CD14-positive monocyte (primary cell): Measurements from ENCODE around the gene FKBP10. TPM values are rescaled to one million over a fixed set of nuclear protein-coding genes. Genes with fewer than 3 reads are reported as not detected.

ENCODE experiments used
- DNase-seq, 3 donors: peaks; one replicate each; pipeline ENCODE4 v3.0.0-alpha.2; 2011 to 2022
- H2AFZ ChIP-seq: 2 replicates; pipeline ENCODE4 v1.6.0; 2012; ENCODE audit warnings: mild to moderate bottlenecking, low read depth, low read length, inconsistent platforms; ENCODE audit not compliant: insufficient read depth, poor library complexity, severe bottlenecking
- H3K27ac ChIP-seq, 2 donors: 1 replicate in 1 of 2; 2 replicates in 1 of 2; pipeline ENCODE4 v1.5.1; 2012 to 2013; ENCODE audit warnings: low read length in 2 of 2, control low read depth in 1 of 2, inconsistent platforms in 1 of 2, low read depth in 1 of 2, mild to moderate bottlenecking in 1 of 2
- H3K27me3 ChIP-seq, 2 donors: one replicate each; pipeline versions ENCODE4 v1.6.0 to v1.6.1; 2011 to 2013; ENCODE audit warnings: low read length in 2 of 2; ENCODE audit not compliant: control insufficient read depth in 2 of 2, insufficient read depth in 2 of 2
- H3K36me3 ChIP-seq, 2 donors: replicated peaks in 1 of 2; 1 replicate in 1 of 2; 2 replicates in 1 of 2; pipeline versions ENCODE4 v1.5.1 to v1.6.1; 2012 to 2013; ENCODE audit warnings: low read length in 2 of 2, control low read depth in 1 of 2, inconsistent platforms in 1 of 2, mild to moderate bottlenecking in 1 of 2; ENCODE audit not compliant: insufficient read depth in 2 of 2, control insufficient read depth in 1 of 2
- H3K4me1 ChIP-seq, 2 donors: 1 replicate in 1 of 2; 2 replicates in 1 of 2; pipeline versions ENCODE4 v1.5.1 to v1.6.1; 2012 to 2013; ENCODE audit warnings: low read length in 2 of 2, control low read depth in 1 of 2, inconsistent platforms in 1 of 2, mild to moderate bottlenecking in 1 of 2, moderate library complexity in 1 of 2; ENCODE audit not compliant: insufficient read depth in 2 of 2, control insufficient read depth in 1 of 2
- H3K4me2 ChIP-seq: replicated peaks from 2 replicates; pipeline ENCODE3; 2012; ENCODE audit warnings: low read length, moderate library complexity, mild to moderate bottlenecking; ENCODE audit not compliant: poor library complexity, severe bottlenecking; ENCODE audit errors: extremely low read depth
- H3K4me3 ChIP-seq, 3 experiments: fragments of 200-600 bp in 1 of 3; sonication (generic) in 1 of 3; replicated peaks in 1 of 3; 1 replicate in 2 of 3; 2 replicates in 1 of 3; pipeline ENCODE4 v1.5.1; 2011 to 2013; ENCODE audit warnings: low read length in 3 of 3, mild to moderate bottlenecking in 3 of 3, control low read depth in 2 of 3, low read depth in 2 of 3, inconsistent platforms in 1 of 3, moderate library complexity in 1 of 3
- H3K79me2 ChIP-seq: 2 replicates; pipeline ENCODE4 v1.6.0; 2012; ENCODE audit warnings: mild to moderate bottlenecking, control low read depth, inconsistent platforms, low read length, moderate library complexity; ENCODE audit not compliant: insufficient read depth
- H3K9ac ChIP-seq: 2 replicates; pipeline ENCODE4 v1.6.0; 2017; ENCODE audit warnings: low read length, mild to moderate bottlenecking; ENCODE audit not compliant: insufficient read depth, poor library complexity, severe bottlenecking
- H3K9me3 ChIP-seq, 2 donors: replicated peaks in 1 of 2; 1 replicate in 1 of 2; 2 replicates in 1 of 2; pipeline versions ENCODE4 v1.5.1 to v1.6.1; 2012 to 2013; ENCODE audit warnings: low read length in 2 of 2, control low read depth in 1 of 2; ENCODE audit not compliant: control insufficient read depth in 1 of 2, insufficient read depth in 1 of 2
- H4K20me1 ChIP-seq: 2 replicates; pipeline ENCODE4 v1.6.0; 2012; ENCODE audit warnings: mild to moderate bottlenecking, low read length, control low read depth, moderate library complexity; ENCODE audit not compliant: insufficient read depth
- H3K27ac Mint-ChIP-seq, 7 donors: one replicate each; pipeline ENCODE4 v1.8.0; 2020; ENCODE audit warnings: mild to moderate bottlenecking in 7 of 7, mixed read lengths in 7 of 7, moderate library complexity in 6 of 7, inconsistent platforms in 2 of 7
- H3K27me3 Mint-ChIP-seq, 3 donors: one replicate each; pipeline ENCODE4 v1.8.0; 2021 to 2022; ENCODE audit warnings: low read depth in 3 of 3, mild to moderate bottlenecking in 3 of 3, mixed read lengths in 3 of 3, moderate library complexity in 3 of 3, inconsistent platforms in 1 of 3
- H3K36me3 Mint-ChIP-seq, 2 donors: one replicate each; pipeline ENCODE4 v1.8.0; 2020; ENCODE audit warnings: mixed read lengths in 2 of 2, inconsistent platforms in 1 of 2, mild to moderate bottlenecking in 1 of 2
- H3K4me1 Mint-ChIP-seq: one replicate; pipeline ENCODE4 v1.8.0; 2020; ENCODE audit warnings: mild to moderate bottlenecking, mixed read lengths
- H3K4me3 Mint-ChIP-seq, 2 donors: one replicate each; pipeline ENCODE4 v1.8.0; 2020; ENCODE audit warnings: mild to moderate bottlenecking in 2 of 2, mixed read lengths in 2 of 2, moderate library complexity in 1 of 2
- H3K9me3 Mint-ChIP-seq, 7 donors: one replicate each; pipeline ENCODE4 v1.8.0; 2020 to 2022; ENCODE audit warnings: mixed read lengths in 7 of 7, mild to moderate bottlenecking in 6 of 7, moderate library complexity in 6 of 7, inconsistent platforms in 2 of 7
- CTCF ChIP-seq: fragments of 200-600 bp; IDR thresholded peaks from one replicate; pipeline ENCODE4 v1.8.0; 2022; ENCODE audit warnings: antibody characterized with exemption, mild to moderate bottlenecking
- WGBS: methylation state at CpG from one replicate; pipeline ENCODE4 v1.1.5; 2013; ENCODE audit warnings: missing lambda C conversion rate; ENCODE audit not compliant: insufficient coverage; 5-methylcytosine and 5-hydroxymethylcytosine counted together
- intact Hi-C, 2 donors: fragments of 100-400 bp; cut with micrococcal nuclease; formaldehyde crosslinking; loops; one replicate each; pipeline versions ENCODE4 v1.15.0 to v1.15.1; 2023
- polyA plus RNA-seq, 3 donors: library from polyadenylated mRNA; depleted of rRNA in 1 of 3; unstranded in 2 of 3; stranded (reverse) in 1 of 3; fragments of 300-500 nt in 2 of 3; fragments of >200 nt in 1 of 3; fragmentation: Illumina TruSeq in 2 of 3; gene quantifications; 1 replicate in 2 of 3; 2 replicates in 1 of 3; pipeline ENCODE4 v1.2.3, GENCODE V29; 2012 to 2021

Gene FKBP10
- polyA plus RNA-seq, 3 donors = not detected

DNA sequence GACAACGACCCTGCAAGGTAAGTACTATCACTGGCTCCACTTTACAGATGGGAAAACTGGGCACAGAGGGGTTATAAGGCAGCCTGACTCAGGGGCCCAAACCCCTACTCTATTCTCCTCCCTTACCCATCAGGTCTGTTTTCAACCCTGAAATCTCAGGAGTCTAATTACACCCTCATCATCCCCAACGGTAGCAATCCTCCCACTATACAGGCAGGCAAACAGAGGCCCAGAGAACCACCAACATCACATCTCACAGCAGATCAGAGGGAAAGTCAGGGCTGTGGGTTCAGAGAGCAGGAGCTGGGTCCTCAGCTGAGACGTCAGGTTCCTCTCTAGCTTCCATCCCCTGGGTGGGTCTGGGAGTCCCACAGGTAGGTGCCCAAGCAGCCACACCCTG is 42.8 kb upstream of the FKBP10 start:
- Mint-ChIP-seq H3K36me3 (peaks cover 16 to 24% of the 10 kb centered on the region in 2 donors), H3K9me3 (peaks cover 0 to 2% (median 0%) of the 10 kb centered on the region in 7 donors), H3K27ac (no peak overlapping the region), H3K4me1 (no peaks in the 10 kb centered on the region), H3K27me3 (peaks cover 0 to 4% (median 3%) of the 10 kb centered on the region in 3 donors), H3K4me3 (no peak overlapping the region)
- no peak for TF ChIP-seq CTCF
- no peak for DNase-seq
- H3K4me3 ChIP-seq = no peak overlapping the region
- no peak overlapping the region for H3K4me2 ChIP-seq
- no peaks in the 10 kb centered on the region for H3K4me1 ChIP-seq
- no peaks in the 10 kb centered on the region for H3K27me3 ChIP-seq
- H3K27ac ChIP-seq = no peak overlapping the region
- H2AFZ ChIP-seq = no peak overlapping the region
- intact Hi-C loops = no loop called here
- H3K9me3 ChIP-seq = no peaks in the 10 kb centered on the region
- H3K9ac ChIP-seq = no peak overlapping the region
- no peaks in the 10 kb centered on the region for H3K79me2 ChIP-seq
- WGBS = 100% methylated on average over 2 of the region's 3 CpGs
- peaks cover 35 to 77% of the 10 kb centered on the region in 2 donors for H3K36me3 ChIP-seq
- H4K20me1 ChIP-seq = peaks cover 16% of the 10 kb centered on the region

- intact Hi-C loops = no loop called here
- H3K4me3 Mint-ChIP-seq = no peak overlapping the region
- Histone ChIP-seq H2AFZ (no peak overlapping the region), H3K36me3 (peaks cover 27 to 71% of the 10 kb centered on the region in 2 donors), H3K4me3 (no peak overlapping the region), H3K27ac (no peak overlapping the region), H4K20me1 (peaks cover 32% of the 10 kb centered on the region), H3K79me2 (no peaks in the 10 kb centered on the region), H3K27me3 (no peaks in the 10 kb centered on the region), H3K9ac (no peak overlapping the region), H3K9me3 (no peaks in the 10 kb centered on the region), H3K4me2 (no peak overlapping the region), H3K4me1 (no peaks in the 10 kb centered on the region)
- H3K9me3 Mint-ChIP-seq = peaks cover 0 to 2% (median 0%) of the 10 kb centered on the region in 7 donors
- WGBS = 97% methylated on average over 14 of the region's 17 CpGs
- TF ChIP-seq CTCF = no peak
- peaks cover 17 to 23% of the 10 kb centered on the region in 2 donors for H3K36me3 Mint-ChIP-seq
- H3K27me3 Mint-ChIP-seq = peaks cover 0 to 9% (median 6%) of the 10 kb centered on the region in 3 donors
- no peak for DNase-seq
- H3K27ac Mint-ChIP-seq = peak overlapping the region in 2 of 7 donors; percentile 15 to 83
- peaks cover 5% of the 10 kb centered on the region for H3K4me1 Mint-ChIP-seq
Measured at GRCh38 chr17:41771389-41772206, 41.2 kb upstream of the FKBP10 start.
